GM12873 (cell line): ENCODE results near the gene CPXM1.

Source experiments
- CTCF ChIP-seq: IDR thresholded peaks from 2 replicates; pipeline ENCODE4 v1.5.1; 2012; ENCODE audit warnings: low read depth, mild to moderate bottlenecking, moderate library complexity, low read length, control low read depth; ENCODE audit not compliant: insufficient read depth; ENCODE audit errors: missing control alignments

The CPXM1 gene

GRCh38 chr20:2839732-2840137 is 39.3 kb upstream of the CPXM1 start:
- TF ChIP-seq CTCF: no peak

GRCh38 chr20:2838847-2839671 is 38.6 kb upstream of the CPXM1 start:
- TF ChIP-seq CTCF: no peak

- TF ChIP-seq CTCF: no peak
These were observed 37.9 kb upstream of the CPXM1 start for GRCh38 chr20:2838170-2838797.

GRCh38 chr20:2837221-2837960 is 37.0 kb upstream of the CPXM1 start:
- no peak for TF ChIP-seq CTCF

GRCh38 chr20:2836035-2836434 is 35.6 kb upstream of the CPXM1 start:
- no peak for TF ChIP-seq CTCF

- TF ChIP-seq CTCF: no peak
These were observed 34.9 kb upstream of the CPXM1 start for GRCh38 chr20:2835331-2835796.
